Activated CD8-positive, alpha-beta T cell treated with anti-CD3 and anti-CD28 coated beads for 36 hours (primary cell): ENCODE data around the gene SNCAIP. TPM values are rescaled to one million over a fixed set of nuclear protein-coding genes. Genes with fewer than 3 reads are reported as not detected.
A peak's percentile ranks its signal among the peaks of the same experiment; 100 is the strongest.

Experiments used
- ATAC-seq: fragments of 200-7000 bp; cut with Tn5 transposase; one replicate; pipeline ENCODE4 v1.10.0; 2021; ENCODE audit warnings: mild to moderate bottlenecking, moderate library complexity
- CTCF ChIA-PET: fragments of 350-600 bp; sonication (Branson Sonifier 250); formaldehyde crosslinking; loops from one replicate; lab custom pipeline; 2021; ENCODE audit warnings: antibody characterized with exemption; lab: Charles Lee
- POLR2A ChIA-PET: fragments of 350-600 bp; sonication (Branson Sonifier 250); formaldehyde crosslinking; loops from one replicate; lab custom pipeline; 2021; ENCODE audit warnings: antibody characterized with exemption; lab: Charles Lee
- DNase-seq: peaks from one replicate; pipeline ENCODE4 v3.0.0-alpha.2; 2020
- H3K27ac Mint-ChIP-seq: one replicate; pipeline ENCODE4 v1.8.0; 2021; ENCODE audit warnings: mild to moderate bottlenecking, mixed read lengths
- H3K27me3 Mint-ChIP-seq: one replicate; pipeline ENCODE4 v1.8.0; 2021; ENCODE audit warnings: mixed read lengths
- H3K36me3 Mint-ChIP-seq: one replicate; pipeline ENCODE4 v1.8.0; 2021; ENCODE audit warnings: low read depth, mixed read lengths
- H3K4me1 Mint-ChIP-seq: one replicate; pipeline ENCODE4 v1.8.0; 2021; ENCODE audit warnings: low read depth, mixed read lengths
- H3K4me3 Mint-ChIP-seq: one replicate; pipeline ENCODE4 v1.8.0; 2021; ENCODE audit warnings: mild to moderate bottlenecking, moderate library complexity, mixed read lengths
- H3K9me3 Mint-ChIP-seq: one replicate; pipeline ENCODE4 v1.8.0; 2021; ENCODE audit warnings: mixed read lengths
- intact Hi-C: fragments of 100-400 bp; cut with micrococcal nuclease; formaldehyde crosslinking; loops from one replicate; pipeline ENCODE4 v1.10.0; 2022
- total RNA-seq, 2 experiments: library from RNA; stranded (reverse); gene quantifications; one replicate each; pipeline ENCODE4 v1.2.3, GENCODE V29; 2021
- TF ChIP-seq, protein P1 (sequence below): fragments of 200-600 bp; IDR thresholded peaks from one replicate; pipeline ENCODE4 v1.8.0; 2022; ENCODE audit warnings: antibody characterized with exemption, mild to moderate bottlenecking

Gene SNCAIP
- total RNA-seq, 2 experiments from 2014 or later, result not detected

GRCh38 chr5:122435234-122435633 lies 123.2 kb downstream of the SNCAIP start:
- no peak for ATAC-seq

DNA sequence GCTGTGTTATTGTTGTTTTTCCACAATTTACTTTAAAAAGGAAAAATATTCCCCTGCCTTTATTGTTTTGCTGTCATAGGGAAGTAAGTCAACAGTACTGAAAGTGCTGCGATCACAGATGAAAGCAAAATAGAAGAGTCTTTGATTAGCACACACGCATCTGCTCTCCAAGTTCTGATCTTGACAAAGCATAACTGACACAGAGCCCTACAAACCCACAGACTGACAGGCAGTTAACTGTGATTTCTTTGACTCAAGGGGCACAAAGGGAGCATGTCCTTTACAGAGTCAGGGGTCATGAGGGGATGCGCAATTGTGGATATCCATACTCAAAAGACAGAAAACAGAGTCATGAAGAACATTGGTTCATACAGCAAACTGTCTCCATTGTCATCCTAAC lies 123.7 kb downstream of the SNCAIP start:
- Mint-ChIP-seq H3K27me3 (peaks cover 3% of the 10 kb centered on the region), H3K4me3 (no peak overlapping the region), H3K9me3 (no peaks in the 10 kb centered on the region), H3K36me3 (no peaks in the 10 kb centered on the region), H3K4me1 (no peaks in the 10 kb centered on the region), H3K27ac (no peak overlapping the region)
- ChIA-PET POLR2A (no interaction called here), CTCF (no interaction called here)
- TF ChIP-seq, protein P1, sequence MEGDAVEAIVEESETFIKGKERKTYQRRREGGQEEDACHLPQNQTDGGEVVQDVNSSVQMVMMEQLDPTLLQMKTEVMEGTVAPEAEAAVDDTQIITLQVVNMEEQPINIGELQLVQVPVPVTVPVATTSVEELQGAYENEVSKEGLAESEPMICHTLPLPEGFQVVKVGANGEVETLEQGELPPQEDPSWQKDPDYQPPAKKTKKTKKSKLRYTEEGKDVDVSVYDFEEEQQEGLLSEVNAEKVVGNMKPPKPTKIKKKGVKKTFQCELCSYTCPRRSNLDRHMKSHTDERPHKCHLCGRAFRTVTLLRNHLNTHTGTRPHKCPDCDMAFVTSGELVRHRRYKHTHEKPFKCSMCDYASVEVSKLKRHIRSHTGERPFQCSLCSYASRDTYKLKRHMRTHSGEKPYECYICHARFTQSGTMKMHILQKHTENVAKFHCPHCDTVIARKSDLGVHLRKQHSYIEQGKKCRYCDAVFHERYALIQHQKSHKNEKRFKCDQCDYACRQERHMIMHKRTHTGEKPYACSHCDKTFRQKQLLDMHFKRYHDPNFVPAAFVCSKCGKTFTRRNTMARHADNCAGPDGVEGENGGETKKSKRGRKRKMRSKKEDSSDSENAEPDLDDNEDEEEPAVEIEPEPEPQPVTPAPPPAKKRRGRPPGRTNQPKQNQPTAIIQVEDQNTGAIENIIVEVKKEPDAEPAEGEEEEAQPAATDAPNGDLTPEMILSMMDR, result no peak
- intact Hi-C loops, result no loop called here
- no peak for ATAC-seq
- no peak for DNase-seq

More at GRCh38 chr5:122435234-122435633, 123.2 kb downstream of the SNCAIP start:
- ChIA-PET POLR2A (no interaction called here), CTCF (no interaction called here)
- Mint-ChIP-seq H3K36me3 (no peaks in the 10 kb centered on the region), H3K4me3 (no peak overlapping the region), H3K4me1 (no peaks in the 10 kb centered on the region), H3K27ac (no peak overlapping the region), H3K9me3 (no peaks in the 10 kb centered on the region), H3K27me3 (peaks cover 3% of the 10 kb centered on the region)
- TF ChIP-seq, protein P1, result no peak
- DNase-seq, result no peak
- intact Hi-C loops, result no loop called here

DNA sequence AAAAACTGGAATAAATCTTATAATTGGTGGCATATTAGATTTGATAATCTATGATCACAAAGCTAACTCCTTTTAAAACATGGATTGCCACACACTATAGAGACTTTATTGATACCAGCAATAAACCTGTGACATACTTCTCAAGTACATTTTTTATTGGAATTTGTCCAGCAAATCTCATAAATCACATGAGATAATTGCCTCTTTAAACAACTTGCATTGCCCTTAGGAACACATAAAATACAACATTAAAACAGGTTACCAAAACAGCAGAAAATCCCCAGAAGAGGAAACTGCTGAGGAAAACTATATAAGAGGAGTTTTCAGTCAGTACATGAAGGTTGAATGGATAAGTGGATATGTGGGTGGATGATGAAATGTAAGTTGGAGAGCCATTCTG lies 124.6 kb downstream of the SNCAIP start:
- ATAC-seq (no peak), DNase-seq (no peak)
- H3K27me3 Mint-ChIP-seq, result peaks cover 7% of the 10 kb centered on the region
- no peak overlapping the region for H3K4me3 Mint-ChIP-seq
- intact Hi-C loops, result no loop called here
- CTCF ChIA-PET, result no interaction called here
- H3K36me3 Mint-ChIP-seq, result no peaks in the 10 kb centered on the region
- POLR2A ChIA-PET, result no interaction called here
- no peak overlapping the region for H3K27ac Mint-ChIP-seq
- H3K9me3 Mint-ChIP-seq, result no peaks in the 10 kb centered on the region
- no peaks in the 10 kb centered on the region for H3K4me1 Mint-ChIP-seq
- TF ChIP-seq, protein P1, result no peak

- DNase-seq, result no peak
- no peaks in the 10 kb centered on the region for H3K4me1 Mint-ChIP-seq
- no peak overlapping the region for H3K27ac Mint-ChIP-seq
- no peak overlapping the region for H3K4me3 Mint-ChIP-seq
- ChIA-PET CTCF (no interaction called here), POLR2A (no interaction called here)
- peaks cover 5% of the 10 kb centered on the region for H3K27me3 Mint-ChIP-seq
- ATAC-seq, result no peak
- TF ChIP-seq, protein P1, result no peak
- H3K36me3 Mint-ChIP-seq, result no peaks in the 10 kb centered on the region
- H3K9me3 Mint-ChIP-seq, result no peaks in the 10 kb centered on the region
- intact Hi-C loops, result no loop called here
Measured at GRCh38 chr5:122439645-122440044, 127.6 kb downstream of the SNCAIP start.

GRCh38 chr5:122442938-122443337 lies 130.9 kb downstream of the SNCAIP start:
- H3K36me3 Mint-ChIP-seq, result no peaks in the 10 kb centered on the region
- H3K27me3 Mint-ChIP-seq, result peaks cover 5% of the 10 kb centered on the region
- H3K4me1 Mint-ChIP-seq, result no peaks in the 10 kb centered on the region
- no peak overlapping the region for H3K4me3 Mint-ChIP-seq
- DNase-seq (peak; percentile 1), ATAC-seq (peak; percentile 17)
- ChIA-PET CTCF (no interaction called here), POLR2A (no interaction called here)
- no peak overlapping the region for H3K27ac Mint-ChIP-seq
- TF ChIP-seq, protein P1, result no peak
- intact Hi-C loops, result no loop called here
- no peaks in the 10 kb centered on the region for H3K9me3 Mint-ChIP-seq
